ENCODE results near the gene EEF1AKMT4.

- no peak for TF ChIP-seq POLR2A (IDR thresholded peaks at IDR 0.05)
- no peak for TF ChIP-seq CTCF (IDR thresholded peaks at IDR 0.05)
Measured at GRCh38 chr3:184282941-184283340, 33.5 kb downstream of the EEF1AKMT4 start.
